Heart left ventricle (tissue), 13 donors: ENCODE data around the gene RAB12.

Source experiments
- CTCF ChIP-seq, 12 donors: fragments of 200-600 bp; sonication (generic) in 4 of 12; IDR thresholded peaks; one replicate each; pipeline versions ENCODE4 v1.5.0 to v1.8.0; 2018 to 2022; ENCODE audit warnings: antibody characterized with exemption in 12 of 12, mild to moderate bottlenecking in 5 of 12
- POLR2A ChIP-seq, 2 donors: fragments of 450-650 bp; IDR thresholded peaks; one replicate each; pipeline ENCODE4 v1.6.1; 2017; ENCODE audit warnings: antibody characterized with exemption in 2 of 2, mild to moderate bottlenecking in 2 of 2, moderate library complexity in 2 of 2
- donor health status: ischemic (EF 13 %, LVEDD 7.1; RV severe dilation, severe dysfunction).
- donor health status: DM: no; HTN: yes; CAD: no.
- donor health status: DM: no; HTN: no; CAD: no.
- donor health status: ischemic (EF 25% LVEDD 6.9; RV normal size, moderate dysfunction).
- donor health status: ischemic (EF 25% LVEDD 5.7; RV mildly dilated, moderate dysfunction).
- donor health status: ischemic (EF 35%, LVEDD 5.7; RV mildly dilated, moderate dysfunction).
- donor health status: nonischemic (EF 11% LVEDD 7.7; RV severe dilation, severe dysfunction).
- donor health status: DM: yes; HTN: yes; CAD: no.
- donor health status: PGD.
- donor health status: ischemic (EF 29% LVEDD 5.4; RV normal size, mild dysfunction).
- donor health status: nonischemic (EF 23%, LVEDD 6.1; RV moderate dilation, normal function).

DNA sequence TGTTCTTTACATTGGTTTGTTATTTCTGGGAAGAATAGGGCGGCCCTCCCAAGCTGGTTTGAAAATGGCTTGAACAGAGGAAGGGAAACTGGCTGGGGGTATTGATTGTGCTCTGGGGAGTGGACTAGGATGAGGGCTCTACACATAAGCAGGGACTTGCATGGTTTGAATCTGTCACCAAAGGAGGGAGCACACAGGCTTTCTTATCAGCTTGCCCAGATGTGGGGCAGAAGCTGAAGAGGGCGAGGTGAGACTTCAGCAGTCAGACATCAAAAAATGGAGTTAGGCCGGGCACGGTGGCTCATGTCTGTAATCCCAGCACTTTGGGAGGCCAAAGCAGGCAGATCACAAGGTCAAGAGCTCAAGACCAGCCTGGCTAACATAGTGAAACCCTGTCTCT, 7.2 kb upstream of the RAB12 start:
- no peak for TF ChIP-seq POLR2A (IDR thresholded peaks at IDR 0.05)
- TF ChIP-seq CTCF (IDR thresholded peaks at IDR 0.05): no peak
